GM21786 (cell line): ENCODE data around the gene RAMAC.
"Not testable (repeated sequence)": the region's sequence is repeated elsewhere in the genome, so short reads cannot be mapped to it uniquely, and the experiment has no call there.

ENCODE experiments used
- ATAC-seq: cut with Tn5 transposase; IDR thresholded peaks from one replicate; pipeline ENCODE4 v1.9.1; 2021; ENCODE audit not compliant: unreplicated experiment

RAMAC gene

GRCh38 chr15:82985688-82986441 lies at the start of gene RAMAC:
Gene RAMAC (plus strand): TSS chr15:82986210. CDS start chr15:82989019, 2,809 bp downstream.
- ATAC-seq = peak; percentile 96

- ATAC-seq = no peak
These were observed 48.9 kb upstream of the RAMAC start for GRCh38 chr15:82936966-82937711.

- no peak for ATAC-seq
These were observed 48.3 kb upstream of the RAMAC start for GRCh38 chr15:82937712-82938058.

GRCh38 chr15:82939678-82940077 lies 46.3 kb upstream of the RAMAC start:
- ATAC-seq = not testable (repeated sequence)

GRCh38 chr15:82942691-82943090 lies 43.3 kb upstream of the RAMAC start:
- ATAC-seq = no peak

GRCh38 chr15:82943176-82943575 lies 42.8 kb upstream of the RAMAC start:
- ATAC-seq = no peak

- ATAC-seq = no peak
These were observed 42.0 kb upstream of the RAMAC start for GRCh38 chr15:82944056-82944455.

GRCh38 chr15:82944821-82945220 lies 41.2 kb upstream of the RAMAC start:
- no peak for ATAC-seq

GRCh38 chr15:82945326-82945725 lies 40.7 kb upstream of the RAMAC start:
- ATAC-seq = no peak

GRCh38 chr15:82946155-82946701 lies 39.8 kb upstream of the RAMAC start:
- ATAC-seq = no peak

- ATAC-seq = no peak
These were observed 35.7 kb upstream of the RAMAC start for GRCh38 chr15:82950295-82950694.

GRCh38 chr15:82950746-82951370 lies 35.2 kb upstream of the RAMAC start:
- ATAC-seq = no peak

- ATAC-seq = no peak
These were observed 34.4 kb upstream of the RAMAC start for GRCh38 chr15:82951472-82952157.

- no peak for ATAC-seq
These were observed 33.6 kb upstream of the RAMAC start, which contains the start of gene HOMER2 for GRCh38 chr15:82952158-82953081. Gene HOMER2 (minus strand): TSS chr15:82952720. CDS start chr15:82952535, 185 bp downstream.

GRCh38 chr15:82958638-82959037 lies 27.4 kb upstream of the RAMAC start:
- no peak for ATAC-seq

- no peak for ATAC-seq
These were observed 26.6 kb upstream of the RAMAC start for GRCh38 chr15:82959423-82959822.

- ATAC-seq = no peak
These were observed 25.2 kb upstream of the RAMAC start for GRCh38 chr15:82960766-82961165.

GRCh38 chr15:82963471-82964341 lies 22.3 kb upstream of the RAMAC start:
- ATAC-seq = no peak

GRCh38 chr15:82964890-82965289 lies 21.1 kb upstream of the RAMAC start:
- no peak for ATAC-seq
